GM12873 (cell line): ENCODE data around the gene GNB1.

Experiments
- CTCF ChIP-seq: IDR thresholded peaks from 2 replicates; pipeline ENCODE4 v1.5.1; 2012; ENCODE audit warnings: low read depth, mild to moderate bottlenecking, moderate library complexity, low read length, control low read depth; ENCODE audit not compliant: insufficient read depth; ENCODE audit errors: missing control alignments

The GNB1 gene

DNA sequence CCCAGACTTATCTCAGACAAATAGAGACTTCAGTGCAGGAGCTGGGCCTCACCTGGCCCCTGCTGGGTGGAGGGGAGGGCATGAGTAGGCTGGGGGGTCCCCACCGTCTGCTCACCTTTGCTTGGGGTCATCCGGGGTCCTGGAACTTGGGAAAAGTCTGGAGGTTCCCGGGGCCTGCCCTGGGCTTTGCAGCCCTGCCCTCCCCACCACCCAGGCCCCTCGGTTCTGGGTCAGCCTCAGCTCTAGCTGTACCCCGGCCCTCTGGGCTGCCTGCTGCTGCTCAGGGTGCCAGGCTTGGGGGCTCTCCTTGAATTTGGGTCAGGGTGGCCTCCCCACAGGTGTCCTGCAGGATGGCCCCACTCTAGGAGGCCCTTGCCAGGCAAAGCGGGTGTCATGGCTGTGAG, 30.6 kb upstream of the GNB1 start:
- no peak for TF ChIP-seq CTCF

- no peak for TF ChIP-seq CTCF
Measured at GRCh38 chr1:1920608-1921458, 29.9 kb upstream of the GNB1 start.

DNA sequence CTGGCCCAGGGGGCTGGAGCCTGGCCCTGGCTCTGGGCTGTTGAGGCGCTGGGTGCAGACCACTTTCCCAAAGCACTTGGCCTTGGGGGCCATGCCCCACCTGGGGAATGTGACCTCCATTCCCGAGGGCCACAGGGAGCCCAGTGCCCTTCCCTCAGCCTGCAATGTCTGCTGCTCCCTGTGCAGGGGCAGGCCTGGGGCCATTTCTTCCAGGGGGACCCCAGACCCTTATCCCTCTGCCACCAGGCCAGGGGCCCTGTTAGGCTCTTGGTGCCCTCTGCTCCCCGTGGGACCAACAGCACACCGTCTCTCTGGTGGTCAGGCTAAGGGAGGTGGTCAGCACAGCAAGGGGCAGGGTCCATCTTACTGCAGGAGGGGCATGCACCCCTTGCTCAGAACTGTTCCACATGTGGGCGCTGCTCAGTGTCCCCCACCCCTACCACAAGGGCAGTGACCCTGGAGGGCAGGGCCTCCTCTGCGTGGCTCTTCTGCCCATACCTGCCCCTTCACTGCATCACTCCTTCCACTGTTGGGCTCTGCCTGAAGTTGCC, 29.2 kb upstream of the GNB1 start:
- TF ChIP-seq CTCF: no peak

- TF ChIP-seq CTCF: no peak
Measured at GRCh38 chr1:1919304-1920056, 28.6 kb upstream of the GNB1 start.

- TF ChIP-seq CTCF: peak; percentile 13
Measured at GRCh38 chr1:1918901-1919303, 28.0 kb upstream of the GNB1 start, which contains the start of gene TMEM52. Gene TMEM52, minus strand, starts transcription at chr1:1919279. Its CDS starts 14 bp downstream, at chr1:1919265.

- no peak for TF ChIP-seq CTCF
Measured at GRCh38 chr1:1917995-1918900, 27.4 kb upstream of the GNB1 start.
